ENCODE measurements around the gene EDNRB. TPM values are rescaled to one million over a fixed set of nuclear protein-coding genes. Genes with fewer than 3 reads are reported as not detected.
A peak's percentile ranks its signal among the peaks of the same experiment; 100 is the strongest.

The EDNRB gene
- total RNA-seq, 1 donor from 2014 or later: not detected

DNA sequence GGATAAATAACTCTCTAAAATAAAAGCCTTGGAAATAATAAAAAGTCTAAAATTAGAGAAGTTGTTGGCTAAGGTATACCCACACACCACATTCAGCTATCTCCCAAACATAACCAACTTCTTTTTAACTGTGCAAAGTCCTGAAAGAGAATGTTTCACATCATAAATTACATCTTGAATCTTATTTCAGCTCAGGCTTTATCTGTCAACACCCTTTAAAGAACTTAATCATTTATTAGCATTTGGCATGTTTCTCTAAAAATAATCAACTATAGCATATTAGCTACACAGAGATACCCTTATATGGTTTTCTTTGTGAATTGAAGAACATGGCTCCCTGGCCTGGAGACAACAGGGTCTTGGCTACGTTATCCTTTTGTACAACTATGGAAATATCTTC is 6.9 kb downstream of the EDNRB start:
- Mint-ChIP-seq H3K9me3 (no peaks in the 10 kb centered on the region), H3K4me1 (no peaks in the 10 kb centered on the region), H3K4me3 (no peak overlapping the region), H3K27ac (no peak overlapping the region), H3K27me3 (peaks cover 23% of the 10 kb centered on the region), H3K36me3 (ENCODE audit: low read depth) (no peaks in the 10 kb centered on the region)
- DNase-seq: no peak
- intact Hi-C loops (cut with micrococcal nuclease): no loop called here

DNA sequence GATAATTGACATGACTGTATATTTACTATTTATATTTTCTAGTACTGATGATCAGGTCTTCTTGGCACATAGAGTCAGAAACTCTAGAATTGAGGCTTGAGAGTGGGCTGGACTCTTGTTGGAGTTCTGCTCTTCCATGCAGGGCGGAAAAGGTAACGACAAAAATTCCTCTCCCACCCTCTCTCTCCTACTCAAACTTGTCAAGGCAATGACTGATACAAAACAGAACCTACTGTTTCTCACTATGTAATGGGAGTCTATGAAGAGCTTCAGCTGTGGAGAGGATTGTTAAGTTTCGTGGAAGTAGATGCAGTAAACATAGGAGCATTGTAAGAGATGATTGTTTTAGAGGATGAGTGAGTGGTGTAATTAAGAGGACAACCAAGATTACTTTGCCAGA is 8.8 kb downstream of the EDNRB start:
- no peak for DNase-seq
- H3K9me3 Mint-ChIP-seq: no peaks in the 10 kb centered on the region
- peaks cover 10% of the 10 kb centered on the region for H3K27me3 Mint-ChIP-seq
- no peak overlapping the region for H3K4me3 Mint-ChIP-seq
- no peak overlapping the region for H3K27ac Mint-ChIP-seq
- intact Hi-C loops (cut with micrococcal nuclease): no loop called here
- no peaks in the 10 kb centered on the region for H3K36me3 Mint-ChIP-seq (ENCODE audit: low read depth)
- H3K4me1 Mint-ChIP-seq: no peaks in the 10 kb centered on the region

DNA sequence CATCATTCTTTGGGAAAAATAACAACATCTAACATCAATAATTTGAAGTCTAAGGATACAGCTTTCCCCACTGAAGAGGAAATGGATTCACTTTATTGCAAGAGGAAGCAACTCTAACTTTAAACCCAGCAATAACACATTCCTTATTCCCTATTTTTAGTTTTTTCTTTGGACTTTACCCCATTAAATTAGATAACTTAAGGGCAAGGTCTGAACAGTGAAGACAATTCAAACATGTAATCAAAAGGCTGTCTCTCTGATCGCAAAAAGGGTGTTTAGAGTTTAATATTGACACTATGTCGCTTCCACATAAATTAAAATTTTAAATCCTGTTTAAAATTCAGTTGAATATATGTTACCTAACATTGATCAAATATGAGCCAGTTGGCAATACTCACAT is 10.1 kb downstream of the EDNRB start:
- Mint-ChIP-seq H3K36me3 (ENCODE audit: low read depth) (no peaks in the 10 kb centered on the region), H3K27me3 (peaks cover 6% of the 10 kb centered on the region), H3K9me3 (no peaks in the 10 kb centered on the region), H3K4me1 (no peaks in the 10 kb centered on the region), H3K4me3 (no peak overlapping the region), H3K27ac (no peak overlapping the region)
- intact Hi-C loops (cut with micrococcal nuclease): no loop called here
- DNase-seq: no peak

DNA sequence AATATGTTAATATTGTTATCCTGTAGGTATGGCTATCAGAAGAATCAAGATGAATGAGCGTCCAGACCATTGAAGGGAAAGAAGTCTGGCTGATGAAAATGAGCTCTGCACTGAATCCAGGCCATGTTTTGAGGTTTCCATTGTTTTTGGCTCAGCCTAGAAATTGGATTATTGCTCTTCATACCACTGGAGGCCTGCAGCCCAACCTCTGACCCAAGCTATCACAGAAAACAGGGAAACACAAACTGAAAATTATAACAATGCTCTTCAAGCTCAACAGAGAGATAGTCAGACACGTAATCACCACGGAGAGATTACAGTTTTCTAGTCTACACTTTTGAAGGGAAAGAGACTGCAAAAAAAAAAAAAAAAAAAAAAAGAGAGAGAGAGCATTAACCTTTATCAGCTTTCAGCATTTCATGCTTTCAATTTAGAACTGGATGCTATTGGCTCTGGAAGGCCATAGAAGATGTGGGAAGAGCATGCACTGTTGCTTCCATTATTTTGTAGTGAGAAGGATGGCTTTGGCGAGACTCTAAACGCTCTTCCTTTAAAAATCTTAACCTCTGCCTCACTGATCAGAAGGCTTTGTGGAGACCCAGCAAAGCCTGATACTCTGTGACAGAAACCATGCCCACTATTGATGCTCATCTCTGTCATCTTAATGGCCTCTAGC is 10.8 kb downstream of the EDNRB start:
- H3K27me3 Mint-ChIP-seq: peaks cover 6% of the 10 kb centered on the region
- H3K27ac Mint-ChIP-seq: no peak overlapping the region
- no peaks in the 10 kb centered on the region for H3K36me3 Mint-ChIP-seq (ENCODE audit: low read depth)
- no peak overlapping the region for H3K4me3 Mint-ChIP-seq
- no peaks in the 10 kb centered on the region for H3K9me3 Mint-ChIP-seq
- no peaks in the 10 kb centered on the region for H3K4me1 Mint-ChIP-seq
- no peak for DNase-seq
- intact Hi-C loops (cut with micrococcal nuclease): no loop called here

DNA sequence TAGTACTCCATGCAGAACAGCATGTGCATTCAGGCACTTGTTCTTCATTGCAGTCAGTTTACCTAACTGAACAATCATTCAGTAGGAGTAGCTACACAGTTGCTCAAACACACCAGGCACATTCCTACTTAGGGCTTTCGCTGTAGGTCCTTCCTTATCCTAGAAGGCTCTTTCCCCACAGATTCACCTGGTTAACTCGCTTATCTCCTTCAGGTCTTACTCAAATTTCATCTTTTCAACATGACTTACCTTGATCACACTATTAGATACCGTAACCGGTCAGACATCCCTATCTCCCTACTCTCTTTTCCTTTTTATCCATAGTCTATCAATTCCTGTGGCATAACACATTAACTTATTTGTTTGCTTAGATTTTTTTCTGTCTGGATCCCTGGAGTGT is 14.6 kb downstream of the EDNRB start:
- no peak overlapping the region for H3K4me3 Mint-ChIP-seq
- intact Hi-C loops (cut with micrococcal nuclease): no loop called here

DNA sequence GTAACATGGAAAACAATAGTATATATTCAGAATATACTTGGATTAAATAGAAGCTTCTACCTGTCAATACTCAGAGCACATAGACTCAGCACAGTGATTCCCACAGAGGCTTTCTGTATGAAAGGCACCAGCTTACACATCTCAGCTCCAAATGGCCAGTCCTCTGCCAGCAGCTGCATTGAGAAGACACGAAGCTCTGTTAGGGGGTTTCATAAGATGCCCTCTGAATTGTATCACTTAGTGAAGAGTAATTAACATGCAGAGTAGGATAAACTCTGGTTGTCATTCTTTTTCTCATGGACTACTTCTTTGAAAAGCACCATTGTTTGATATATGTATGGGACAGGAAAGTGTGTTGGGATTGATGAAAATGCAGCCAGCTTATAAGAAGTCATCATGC is 15.2 kb downstream of the EDNRB start:
- Mint-ChIP-seq H3K27me3 (no peaks in the 10 kb centered on the region), H3K4me3 (no peak overlapping the region), H3K4me1 (no peaks in the 10 kb centered on the region), H3K9me3 (no peaks in the 10 kb centered on the region), H3K36me3 (ENCODE audit: low read depth) (no peaks in the 10 kb centered on the region), H3K27ac (no peak overlapping the region)
- DNase-seq: no peak
- intact Hi-C loops (cut with micrococcal nuclease): no loop called here

More for the DNA sequence above, 14.6 kb downstream of the EDNRB start:
- Mint-ChIP-seq H3K36me3 (ENCODE audit: low read depth) (no peaks in the 10 kb centered on the region), H3K9me3 (no peaks in the 10 kb centered on the region), H3K27ac (no peak overlapping the region), H3K4me1 (no peaks in the 10 kb centered on the region), H3K27me3 (no peaks in the 10 kb centered on the region)
- peak; percentile 22 for DNase-seq

DNA sequence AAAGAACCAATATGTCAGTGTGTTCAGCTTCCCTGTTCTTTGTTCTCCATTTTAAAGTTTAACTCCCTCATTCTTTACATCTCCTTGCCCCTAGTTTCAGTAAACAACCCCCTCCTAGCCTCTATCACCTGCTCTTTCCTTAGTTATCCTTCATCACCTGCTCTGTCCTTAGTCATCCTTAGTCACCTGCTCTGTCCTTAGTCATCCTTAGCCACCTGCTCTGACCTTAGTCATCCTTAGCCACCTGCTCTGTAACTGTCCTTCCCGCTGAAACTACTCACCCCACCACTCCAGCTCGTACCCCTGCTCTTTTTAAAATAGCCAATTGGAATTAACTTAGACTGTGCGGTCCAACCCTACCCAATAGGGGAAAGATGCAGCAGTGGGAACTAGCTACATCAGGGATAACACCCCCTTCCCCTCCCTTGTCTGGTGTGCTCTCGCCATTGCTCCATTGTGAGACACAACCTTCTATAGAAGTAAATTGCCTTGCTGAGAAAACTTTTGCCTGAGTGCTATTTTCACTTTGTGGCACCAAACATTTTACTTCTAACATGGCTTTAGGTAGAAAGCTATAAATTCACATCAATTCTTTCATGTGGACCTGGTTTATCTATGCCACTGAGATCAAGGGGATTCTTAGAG is 16.2 kb downstream of the EDNRB start:
- Mint-ChIP-seq H3K9me3 (no peaks in the 10 kb centered on the region), H3K27ac (no peak overlapping the region), H3K4me3 (no peak overlapping the region), H3K36me3 (ENCODE audit: low read depth) (no peaks in the 10 kb centered on the region), H3K4me1 (no peaks in the 10 kb centered on the region), H3K27me3 (no peaks in the 10 kb centered on the region)
- no peak for DNase-seq
- intact Hi-C loops (cut with micrococcal nuclease): no loop called here

DNA sequence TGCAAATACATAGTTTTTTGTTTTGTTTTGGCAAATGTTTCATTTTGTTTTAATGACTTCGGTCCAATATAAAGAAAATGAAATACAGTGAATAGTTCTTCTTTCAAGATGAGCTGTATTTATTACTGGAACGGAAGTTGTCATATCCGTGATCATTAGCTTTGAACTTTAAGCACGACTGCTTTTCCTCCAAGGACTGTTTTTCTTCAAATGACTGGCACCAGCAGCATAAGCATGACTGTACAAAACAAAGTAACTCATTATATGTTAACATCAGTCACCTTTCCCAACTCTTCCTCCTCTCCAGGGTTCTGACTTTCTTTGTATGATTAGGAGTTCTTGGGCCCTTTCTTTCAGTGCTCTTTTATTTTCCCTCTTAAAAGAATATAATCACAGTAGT is 20.5 kb downstream of the EDNRB start:
- Mint-ChIP-seq H3K4me3 (no peak overlapping the region), H3K36me3 (ENCODE audit: low read depth) (no peaks in the 10 kb centered on the region), H3K9me3 (no peaks in the 10 kb centered on the region), H3K27ac (no peak overlapping the region), H3K4me1 (no peaks in the 10 kb centered on the region), H3K27me3 (peaks cover 4% of the 10 kb centered on the region)
- DNase-seq: no peak
- intact Hi-C loops (cut with micrococcal nuclease): no loop called here

DNA sequence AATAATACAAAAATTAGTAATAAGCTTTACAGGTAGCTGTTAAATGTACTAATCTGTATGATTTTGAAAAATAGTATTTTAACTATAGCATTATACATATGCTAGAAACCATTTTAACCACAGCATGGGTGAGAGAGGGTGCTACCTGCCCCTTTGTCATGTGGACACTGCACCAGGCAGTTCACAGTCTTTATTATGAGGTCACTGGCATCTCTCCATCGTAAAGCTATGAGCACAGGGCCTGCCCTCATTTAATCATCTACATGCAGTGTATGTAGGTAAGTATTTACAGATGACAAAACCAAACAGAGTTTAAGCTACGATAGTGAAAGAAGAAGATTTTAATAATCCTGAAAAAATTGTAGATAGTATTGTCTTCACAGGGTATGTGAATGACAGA is 21.7 kb downstream of the EDNRB start:
- H3K27me3 Mint-ChIP-seq: peaks cover 4% of the 10 kb centered on the region
- no peak for DNase-seq
- no peak overlapping the region for H3K4me3 Mint-ChIP-seq
- no peaks in the 10 kb centered on the region for H3K36me3 Mint-ChIP-seq (ENCODE audit: low read depth)
- intact Hi-C loops (cut with micrococcal nuclease): no loop called here
- no peaks in the 10 kb centered on the region for H3K4me1 Mint-ChIP-seq
- H3K27ac Mint-ChIP-seq: no peak overlapping the region
- no peaks in the 10 kb centered on the region for H3K9me3 Mint-ChIP-seq

DNA sequence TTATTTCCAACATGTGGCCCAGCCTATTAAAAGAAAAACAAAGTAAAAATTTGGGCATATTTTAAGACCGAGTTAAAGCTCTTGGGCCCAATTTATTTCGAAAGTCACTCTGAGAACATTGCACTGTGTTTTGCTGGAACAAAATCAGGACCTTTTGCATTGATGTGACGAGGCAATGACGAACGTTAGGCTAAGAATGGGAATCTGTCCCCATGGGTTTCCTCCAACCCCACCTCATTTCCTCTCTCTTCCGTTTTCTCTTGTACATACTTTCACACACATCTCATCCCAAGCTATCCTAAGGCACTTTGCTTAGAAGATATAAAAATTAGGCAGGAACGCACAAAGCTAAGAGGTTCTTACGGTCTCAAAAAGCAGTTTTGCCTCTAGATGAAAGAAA is 22.1 kb downstream of the EDNRB start:
- H3K27ac Mint-ChIP-seq: no peak overlapping the region
- no peaks in the 10 kb centered on the region for H3K9me3 Mint-ChIP-seq
- intact Hi-C loops (cut with micrococcal nuclease): no loop called here
- H3K4me3 Mint-ChIP-seq: no peak overlapping the region
- no peak for DNase-seq
- H3K36me3 Mint-ChIP-seq (ENCODE audit: low read depth): no peaks in the 10 kb centered on the region
- H3K27me3 Mint-ChIP-seq: peaks cover 4% of the 10 kb centered on the region
- H3K4me1 Mint-ChIP-seq: no peaks in the 10 kb centered on the region

DNA sequence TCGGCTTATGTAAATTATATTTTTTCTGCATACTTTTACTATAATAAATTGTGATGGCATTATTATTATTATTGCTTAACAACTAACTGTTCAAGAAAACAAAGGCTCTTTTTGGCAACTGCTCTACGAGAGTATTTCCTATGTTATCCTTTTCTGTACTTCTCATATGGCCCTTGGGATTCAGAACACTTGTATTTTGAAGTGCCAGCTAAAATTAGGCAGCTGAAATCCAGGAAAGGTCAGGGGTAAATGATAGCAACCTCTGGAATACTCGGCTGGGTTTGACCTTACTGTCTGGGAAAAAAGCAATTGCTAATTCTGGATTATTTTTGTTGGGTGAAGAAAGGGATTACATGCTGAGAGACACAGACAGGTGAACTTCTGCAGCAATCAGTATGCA is 23.9 kb downstream of the EDNRB start:
- Mint-ChIP-seq H3K9me3 (no peaks in the 10 kb centered on the region), H3K27me3 (peaks cover 4% of the 10 kb centered on the region), H3K4me3 (no peak overlapping the region), H3K4me1 (no peaks in the 10 kb centered on the region), H3K36me3 (ENCODE audit: low read depth) (no peaks in the 10 kb centered on the region), H3K27ac (no peak overlapping the region)
- intact Hi-C loops (cut with micrococcal nuclease): no loop called here
- no peak for DNase-seq

DNA sequence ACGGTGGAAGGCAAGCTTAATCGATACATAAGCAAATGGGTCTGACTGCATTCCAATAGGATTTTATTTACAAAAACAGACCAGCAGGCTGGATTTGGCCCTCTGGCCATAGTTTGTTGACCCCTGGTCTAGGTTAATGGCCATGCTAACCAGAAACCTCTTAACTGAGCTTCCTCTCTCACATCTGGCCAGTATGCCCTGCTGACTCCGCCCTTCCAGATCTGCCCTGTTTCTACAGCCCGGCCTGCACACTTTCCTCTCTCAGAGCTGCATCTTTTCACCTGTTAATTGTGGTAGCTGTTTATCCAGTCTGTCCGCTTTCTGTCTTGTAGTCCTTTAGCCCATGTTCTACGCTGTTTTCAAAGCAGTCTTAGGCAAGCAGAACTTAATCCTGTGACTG is 25.6 kb downstream of the EDNRB start:
- no peak overlapping the region for H3K27ac Mint-ChIP-seq
- no peak overlapping the region for H3K4me3 Mint-ChIP-seq
- H3K27me3 Mint-ChIP-seq: peaks cover 4% of the 10 kb centered on the region
- no peak for DNase-seq
- H3K9me3 Mint-ChIP-seq: no peaks in the 10 kb centered on the region
- intact Hi-C loops (cut with micrococcal nuclease): no loop called here
- no peaks in the 10 kb centered on the region for H3K4me1 Mint-ChIP-seq
- H3K36me3 Mint-ChIP-seq (ENCODE audit: low read depth): no peaks in the 10 kb centered on the region

DNA sequence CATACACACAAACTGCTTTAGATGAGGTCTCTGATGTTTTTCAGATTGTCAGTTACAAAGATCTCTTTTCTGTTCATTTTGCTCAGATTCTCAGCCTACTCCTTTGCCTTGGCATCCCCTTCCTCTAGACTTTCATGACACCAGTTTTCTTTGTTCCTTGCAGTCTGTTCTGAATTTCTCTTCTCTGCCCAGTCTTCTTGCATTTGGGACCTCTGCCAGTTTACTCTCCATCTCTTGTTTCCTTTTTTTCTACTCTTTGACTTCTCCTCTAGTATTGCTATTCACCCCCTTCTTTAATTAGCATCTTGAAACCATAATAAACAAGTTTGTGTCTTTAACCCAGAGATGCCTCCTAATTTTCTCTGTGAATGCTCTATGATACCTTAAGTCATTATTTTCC is 26.1 kb downstream of the EDNRB start:
- intact Hi-C loops (cut with micrococcal nuclease): no loop called here
- DNase-seq: no peak
- Mint-ChIP-seq H3K9me3 (no peaks in the 10 kb centered on the region), H3K27ac (no peak overlapping the region), H3K4me1 (no peaks in the 10 kb centered on the region), H3K4me3 (no peak overlapping the region), H3K36me3 (ENCODE audit: low read depth) (no peaks in the 10 kb centered on the region), H3K27me3 (peaks cover 4% of the 10 kb centered on the region)

DNA sequence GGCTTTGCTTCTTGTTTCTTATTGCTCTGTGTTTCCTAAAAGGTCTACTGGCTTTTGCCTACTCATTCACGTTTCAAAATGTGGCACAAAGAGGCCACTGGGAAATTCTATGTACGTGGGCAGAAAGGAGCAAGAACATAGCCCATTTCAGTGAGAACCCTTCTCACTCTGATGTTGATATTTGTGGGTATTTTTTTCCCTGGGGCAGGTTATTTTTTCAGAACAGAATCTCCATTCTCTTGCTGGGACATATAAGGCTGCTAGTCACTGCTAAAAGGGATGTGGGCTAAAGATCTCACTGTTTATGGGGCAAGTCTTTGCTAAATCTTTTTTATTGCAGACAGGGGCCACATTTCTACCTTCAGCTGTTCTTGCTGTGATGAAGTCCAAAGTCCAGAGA is 27.1 kb downstream of the EDNRB start:
- H3K4me1 Mint-ChIP-seq: no peaks in the 10 kb centered on the region
- intact Hi-C loops (cut with micrococcal nuclease): no loop called here
- H3K36me3 Mint-ChIP-seq (ENCODE audit: low read depth): no peaks in the 10 kb centered on the region
- no peak for DNase-seq
- no peak overlapping the region for H3K4me3 Mint-ChIP-seq
- H3K27ac Mint-ChIP-seq: no peak overlapping the region
- H3K9me3 Mint-ChIP-seq: no peaks in the 10 kb centered on the region
- peaks cover 2% of the 10 kb centered on the region for H3K27me3 Mint-ChIP-seq

DNA sequence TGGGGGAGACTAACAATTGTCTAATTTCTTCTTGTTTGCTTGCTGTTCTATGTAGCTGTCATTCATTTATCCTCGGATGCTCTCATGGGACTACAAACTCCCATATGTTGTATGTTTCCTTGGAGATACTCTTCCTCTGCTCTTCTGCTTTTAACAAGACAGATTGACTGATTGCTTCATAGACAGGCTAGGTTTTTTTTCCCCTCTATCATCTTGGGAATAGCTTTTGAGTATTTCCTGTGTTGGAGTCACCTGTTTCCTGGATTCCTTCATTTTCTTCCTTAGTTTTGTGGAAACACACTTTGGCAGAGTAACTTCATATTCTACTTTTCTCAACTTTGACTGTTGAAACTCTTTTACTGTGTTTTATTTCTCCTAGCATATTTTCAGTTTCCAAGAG is 27.6 kb downstream of the EDNRB start:
- H3K9me3 Mint-ChIP-seq: no peaks in the 10 kb centered on the region
- no peaks in the 10 kb centered on the region for H3K36me3 Mint-ChIP-seq (ENCODE audit: low read depth)
- no peak for DNase-seq
- intact Hi-C loops (cut with micrococcal nuclease): no loop called here
- no peak overlapping the region for H3K4me3 Mint-ChIP-seq
- H3K27me3 Mint-ChIP-seq: peaks cover 5% of the 10 kb centered on the region
- H3K4me1 Mint-ChIP-seq: no peaks in the 10 kb centered on the region
- H3K27ac Mint-ChIP-seq: no peak overlapping the region
